Esophagus muscularis mucosa (tissue), 4 donors: Measurements from ENCODE around the gene PRICKLE1. TPM values are rescaled to one million over a fixed set of nuclear protein-coding genes. Genes with fewer than 3 reads are reported as not detected.
A peak's percentile ranks its signal among the peaks of the same experiment; 100 is the strongest.

Source experiments
- DNase-seq: peaks from one replicate; pipeline ENCODE4 v3.0.0-alpha.2; 2017; ENCODE audit errors: extremely low spot score
- H3K27ac ChIP-seq, 4 donors: fragments of 200-600 bp; sonication (generic); replicated peaks in 1 of 4; 1 replicate in 3 of 4; 2 replicates in 1 of 4; pipeline ENCODE4 v1.5.1; 2016 to 2019; ENCODE audit warnings: mild to moderate bottlenecking in 1 of 4
- H3K27me3 ChIP-seq, 4 donors: fragments of 200-600 bp; sonication (generic); one replicate each; pipeline versions ENCODE4 v1.5.1 to v1.6.0; 2016 to 2019
- H3K36me3 ChIP-seq, 4 donors: fragments of 200-600 bp; sonication (generic); one replicate each; pipeline ENCODE4 v1.5.1; 2016 to 2019
- H3K4me1 ChIP-seq, 4 donors: fragments of 200-600 bp; sonication (generic); one replicate each; pipeline ENCODE4 v1.5.1; 2016 to 2019
- H3K4me3 ChIP-seq, 4 donors: fragments of 200-600 bp; sonication (generic); 1 replicate in 2 of 4; 2 replicates in 2 of 4; pipeline ENCODE4 v1.5.1; 2016 to 2019; ENCODE audit warnings: mild to moderate bottlenecking in 4 of 4, moderate library complexity in 1 of 4
- H3K9me3 ChIP-seq, 4 donors: fragments of 200-600 bp; sonication (generic); 1 replicate in 3 of 4; 2 replicates in 1 of 4; pipeline ENCODE4 v1.5.1; 2016 to 2019
- EP300 ChIP-seq: sonication (generic); formaldehyde crosslinking; IDR thresholded peaks from one replicate; pipeline ENCODE4 v1.6.1; 2017; ENCODE audit warnings: antibody characterized with exemption
- POLR2A ChIP-seq: fragments of 450-650 bp; IDR thresholded peaks from one replicate; pipeline ENCODE4 v1.6.1; 2017; ENCODE audit warnings: antibody characterized with exemption, moderate library complexity, mild to moderate bottlenecking, low read depth
- POLR2AphosphoS5 ChIP-seq, 2 donors: sonication (generic); formaldehyde crosslinking; IDR thresholded peaks; one replicate each; pipeline ENCODE4 v1.6.1; 2017; ENCODE audit warnings: antibody characterized with exemption in 2 of 2
- WGBS: methylation state at CpG from one replicate; pipeline ENCODE4 v1.1.5; 2018; 5-methylcytosine and 5-hydroxymethylcytosine counted together
- intact Hi-C: fragments of 100-400 bp; cut with DNase I; formaldehyde crosslinking; loops from one replicate; pipeline ENCODE4 v1.15.1; 2023
- total RNA-seq, 4 donors: library from RNA; depleted of rRNA; stranded (reverse); fragments of >200 nt; gene quantifications; one replicate each; pipeline versions ENCODE4 v1.1.0 to v1.2.1, GENCODE V29; 2016
- TF ChIP-seq, protein P1 (sequence below), 3 experiments: fragments of 200-600 bp in 2 of 3; fragments of 450-650 bp in 1 of 3; sonication (generic) in 2 of 3; IDR thresholded peaks; one replicate each; pipeline ENCODE4 v1.5.1; 2017 to 2019; ENCODE audit warnings: antibody characterized with exemption in 3 of 3, mild to moderate bottlenecking in 2 of 3, moderate library complexity in 1 of 3

PRICKLE1 gene
- total RNA-seq, 4 donors from 2014 or later, result 12.5 to 36.9 (median 24.4) TPM

DNA sequence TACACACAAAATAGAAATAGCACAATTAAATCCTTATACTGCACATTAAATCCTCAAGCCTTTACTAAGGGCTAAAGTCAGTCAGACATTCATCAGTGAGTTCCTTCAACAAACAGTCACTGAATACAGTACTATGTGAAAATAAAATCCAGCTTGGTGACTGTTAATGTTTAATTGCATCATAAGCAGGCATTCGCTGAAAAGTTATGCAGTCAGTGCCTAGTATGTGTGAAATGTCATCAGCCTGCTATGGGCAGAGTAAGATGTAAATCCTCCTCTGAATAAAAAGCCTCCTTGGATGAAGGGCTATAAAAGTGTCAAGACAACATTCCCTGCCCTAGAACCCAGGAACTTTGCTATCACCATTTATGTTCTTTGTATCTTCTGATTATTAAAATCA, 116.4 kb downstream of the PRICKLE1 start:
- TF ChIP-seq POLR2AphosphoS5 (IDR thresholded peaks at IDR 0.05) (no peak), EP300 (no peak), POLR2A (no peak)
- TF ChIP-seq, protein P1, sequence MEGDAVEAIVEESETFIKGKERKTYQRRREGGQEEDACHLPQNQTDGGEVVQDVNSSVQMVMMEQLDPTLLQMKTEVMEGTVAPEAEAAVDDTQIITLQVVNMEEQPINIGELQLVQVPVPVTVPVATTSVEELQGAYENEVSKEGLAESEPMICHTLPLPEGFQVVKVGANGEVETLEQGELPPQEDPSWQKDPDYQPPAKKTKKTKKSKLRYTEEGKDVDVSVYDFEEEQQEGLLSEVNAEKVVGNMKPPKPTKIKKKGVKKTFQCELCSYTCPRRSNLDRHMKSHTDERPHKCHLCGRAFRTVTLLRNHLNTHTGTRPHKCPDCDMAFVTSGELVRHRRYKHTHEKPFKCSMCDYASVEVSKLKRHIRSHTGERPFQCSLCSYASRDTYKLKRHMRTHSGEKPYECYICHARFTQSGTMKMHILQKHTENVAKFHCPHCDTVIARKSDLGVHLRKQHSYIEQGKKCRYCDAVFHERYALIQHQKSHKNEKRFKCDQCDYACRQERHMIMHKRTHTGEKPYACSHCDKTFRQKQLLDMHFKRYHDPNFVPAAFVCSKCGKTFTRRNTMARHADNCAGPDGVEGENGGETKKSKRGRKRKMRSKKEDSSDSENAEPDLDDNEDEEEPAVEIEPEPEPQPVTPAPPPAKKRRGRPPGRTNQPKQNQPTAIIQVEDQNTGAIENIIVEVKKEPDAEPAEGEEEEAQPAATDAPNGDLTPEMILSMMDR (IDR thresholded peaks at IDR 0.05), result no peak
- no peak overlapping the region for H3K27ac ChIP-seq

DNA sequence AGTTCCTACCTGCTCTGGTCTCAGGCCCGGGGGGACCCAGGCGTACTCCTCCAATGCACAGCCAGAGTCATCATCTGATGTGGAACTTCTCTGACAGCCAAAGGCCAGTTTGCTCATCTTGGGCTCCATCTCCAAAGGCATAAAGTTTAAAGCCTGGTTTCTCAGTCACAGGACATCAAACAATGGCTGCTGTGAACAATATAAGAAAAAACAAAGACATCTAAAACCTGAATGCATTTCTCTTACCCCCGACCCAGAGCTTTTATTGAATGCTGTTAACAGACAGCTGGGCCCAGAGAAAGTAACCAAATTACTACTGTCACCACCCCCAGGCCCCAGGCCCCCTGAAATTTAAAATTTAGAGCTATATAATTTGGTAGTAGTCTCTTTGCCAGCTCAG, 117.2 kb downstream of the PRICKLE1 start:
- 94% methylated on average over 3 of the region's 3 CpGs for WGBS
- TF ChIP-seq POLR2AphosphoS5 (IDR thresholded peaks at IDR 0.05) (no peak), POLR2A (no peak), EP300 (no peak)
- no peak overlapping the region for H3K4me3 ChIP-seq
- H3K36me3 ChIP-seq, result peaks cover 0 to 19% (median 9%) of the 10 kb centered on the region in 4 donors
- DNase-seq, result no peak
- no peaks in the 10 kb centered on the region for H3K27me3 ChIP-seq
- peaks cover 35 to 61% (median 47%) of the 10 kb centered on the region in 4 donors for H3K4me1 ChIP-seq
- intact Hi-C loops, result loop anchor here (10.0 kb wide), 2 partner anchors 78 to 148 kb away; partner anchors contain the start of genes PPHLN1 and ZCRB1
- no peak overlapping the region for H3K27ac ChIP-seq
- no peaks in the 10 kb centered on the region for H3K9me3 ChIP-seq

More for the DNA sequence above, 116.4 kb downstream of the PRICKLE1 start:
- WGBS, result 53% methylated on average over 1 of the region's 1 CpG
- Histone ChIP-seq H3K36me3 (peaks cover 0 to 15% (median 9%) of the 10 kb centered on the region in 4 donors), H3K4me1 (peaks cover 34 to 61% (median 46%) of the 10 kb centered on the region in 4 donors), H3K27me3 (no peaks in the 10 kb centered on the region), H3K9me3 (no peaks in the 10 kb centered on the region), H3K4me3 (no peak overlapping the region)
- intact Hi-C loops, result loop anchor here (10.0 kb wide), 2 partner anchors 78 to 148 kb away; partner anchors contain the start of genes PPHLN1 and ZCRB1
- DNase-seq, result no peak

DNA sequence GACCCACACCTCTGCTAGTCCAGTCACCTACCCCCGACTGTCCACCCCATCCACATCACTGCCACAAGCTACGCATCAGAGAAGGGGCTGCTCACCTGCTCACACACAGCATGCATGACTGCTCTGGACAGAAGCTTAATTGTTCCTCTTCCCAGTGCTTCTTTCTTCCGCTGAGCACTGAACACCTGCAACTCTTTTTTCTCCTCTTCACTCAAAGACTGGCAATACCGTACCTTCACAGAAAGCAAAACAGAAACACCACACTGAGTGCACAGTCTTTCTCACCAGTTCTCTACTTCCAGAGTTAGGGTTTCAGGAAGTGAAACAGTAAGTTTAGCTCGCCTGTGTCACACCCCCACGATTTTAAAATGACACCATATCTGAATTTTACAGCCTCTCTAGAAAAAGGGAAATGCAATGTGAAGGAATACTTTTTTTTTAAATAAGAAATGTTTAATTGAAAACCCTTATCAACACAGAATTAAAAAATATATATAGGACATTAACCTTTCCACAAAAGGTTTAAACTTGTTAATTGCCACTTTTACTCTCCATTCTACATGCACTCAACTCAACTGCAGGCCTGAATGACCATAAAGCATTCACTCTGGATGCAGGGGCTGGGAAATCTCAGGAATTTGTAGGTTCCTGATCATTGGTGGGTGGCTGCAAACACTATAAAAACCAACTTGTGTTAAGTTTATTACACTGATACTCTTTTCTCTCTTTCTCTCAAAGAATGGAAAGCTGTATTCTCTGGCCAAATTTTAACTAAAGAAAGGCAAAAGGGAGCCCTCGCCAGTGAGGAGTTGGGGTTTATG, 120.0 kb downstream of the PRICKLE1 start:
- Histone ChIP-seq H3K4me3 (peak overlapping the region in 2 of 4 donors; percentile 0 to 15), H3K4me1 (peaks cover 35 to 56% (median 38%) of the 10 kb centered on the region in 4 donors)
- intact Hi-C loops, result loop anchor here (10.0 kb wide), 2 partner anchors 75 to 145 kb away; partner anchors contain the start of genes PPHLN1 and ZCRB1

DNA sequence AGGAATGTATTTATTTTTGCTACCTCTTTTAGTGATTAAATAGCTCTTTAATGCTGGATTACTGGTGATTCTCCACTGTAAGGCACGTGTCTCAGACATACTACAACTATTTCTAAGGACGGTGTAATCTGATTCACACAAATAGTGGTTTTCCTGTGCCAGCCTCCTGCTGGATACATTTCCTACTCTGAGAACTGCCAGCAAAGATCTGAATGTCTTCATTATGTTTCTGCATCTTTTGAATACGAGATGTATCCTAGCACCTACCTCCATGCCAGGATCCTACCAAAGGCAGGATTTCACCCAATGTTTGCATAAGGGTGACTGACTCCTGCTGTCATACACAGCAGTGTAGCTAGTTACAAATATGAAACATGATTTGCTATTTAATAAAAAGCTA, 120.6 kb downstream of the PRICKLE1 start:
- Histone ChIP-seq H3K36me3 (peaks cover 8 to 52% (median 32%) of the 10 kb centered on the region in 4 donors), H3K27ac (peak overlapping the region in 1 of 4 donors; percentile 23), H3K4me3 (peak overlapping the region in 2 of 4 donors; percentile 0 to 15), H3K27me3 (no peaks in the 10 kb centered on the region), H3K4me1 (peaks cover 31 to 49% (median 32%) of the 10 kb centered on the region in 4 donors), H3K9me3 (no peaks in the 10 kb centered on the region)
- intact Hi-C loops, result no loop called here
- WGBS, result 28% methylated on average over 3 of the region's 3 CpGs
- no peak for DNase-seq
- TF ChIP-seq EP300 (no peak), POLR2AphosphoS5 (IDR thresholded peaks at IDR 0.05) (no peak), POLR2A (no peak)
- TF ChIP-seq, protein P1 (IDR thresholded peaks at IDR 0.05), result no peak

More for the DNA sequence above, 120.0 kb downstream of the PRICKLE1 start:
- Histone ChIP-seq H3K36me3 (peaks cover 5 to 45% (median 26%) of the 10 kb centered on the region in 4 donors), H3K27ac (peak overlapping the region in 1 of 4 donors; percentile 23), H3K27me3 (no peaks in the 10 kb centered on the region), H3K9me3 (no peaks in the 10 kb centered on the region)
- WGBS, result 72% methylated on average over 7 of the region's 7 CpGs
- no peak for DNase-seq
- TF ChIP-seq EP300 (no peak), POLR2AphosphoS5 (IDR thresholded peaks at IDR 0.05) (no peak), POLR2A (no peak)
- TF ChIP-seq, protein P1 (IDR thresholded peaks at IDR 0.05), result no peak

DNA sequence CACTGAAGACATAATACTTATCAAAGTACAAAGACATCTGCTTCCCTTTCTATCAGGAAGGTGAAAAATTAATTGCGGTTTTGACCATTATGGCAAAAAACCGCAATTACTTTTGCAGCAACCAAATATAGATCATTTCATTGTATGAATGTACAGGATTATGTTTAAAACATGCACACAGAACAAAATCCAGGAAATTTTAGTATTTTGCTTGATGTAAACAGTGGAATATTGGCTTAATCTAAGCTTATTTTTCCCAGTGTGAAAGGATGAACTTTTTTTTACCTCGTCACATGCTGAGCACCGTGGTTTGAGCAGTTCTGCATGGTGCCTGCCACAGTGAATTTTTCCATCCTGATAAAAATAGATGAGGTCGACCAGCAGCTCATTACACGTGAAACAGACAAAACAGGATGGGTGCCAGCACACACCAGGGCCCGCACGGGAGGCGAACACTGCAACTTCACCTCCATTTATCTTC, 121.2 kb downstream of the PRICKLE1 start:
- TF ChIP-seq, protein P1 (IDR thresholded peaks at IDR 0.05), result no peak
- no peak for TF ChIP-seq EP300
- TF ChIP-seq POLR2A, result no peak
- TF ChIP-seq POLR2AphosphoS5 (IDR thresholded peaks at IDR 0.05), result peak in 1 of 2 donors; percentile 20
- intact Hi-C loops, result no loop called here
- Histone ChIP-seq H3K4me3 (no peak overlapping the region), H3K9me3 (no peaks in the 10 kb centered on the region), H3K36me3 (peaks cover 8 to 57% (median 37%) of the 10 kb centered on the region in 4 donors), H3K4me1 (peaks cover 26 to 44% (median 27%) of the 10 kb centered on the region in 4 donors), H3K27ac (peak overlapping the region in 1 of 4 donors; percentile 23), H3K27me3 (no peaks in the 10 kb centered on the region)
- WGBS, result 31% methylated on average over 9 of the region's 9 CpGs
- no peak for DNase-seq
